OCI-M2 (cell line): ENCODE measurements around the gene EDA.
"Not testable (repeated sequence)": the region's sequence is repeated elsewhere in the genome, so short reads cannot be mapped to it uniquely, and the experiment has no call there.

Experiments used
- DNase-seq: peaks from one replicate; lab custom pipeline; 2025; ENCODE audit not compliant: unreplicated experiment; lab: John Stamatoyannopoulos, UW

EDA gene

DNA sequence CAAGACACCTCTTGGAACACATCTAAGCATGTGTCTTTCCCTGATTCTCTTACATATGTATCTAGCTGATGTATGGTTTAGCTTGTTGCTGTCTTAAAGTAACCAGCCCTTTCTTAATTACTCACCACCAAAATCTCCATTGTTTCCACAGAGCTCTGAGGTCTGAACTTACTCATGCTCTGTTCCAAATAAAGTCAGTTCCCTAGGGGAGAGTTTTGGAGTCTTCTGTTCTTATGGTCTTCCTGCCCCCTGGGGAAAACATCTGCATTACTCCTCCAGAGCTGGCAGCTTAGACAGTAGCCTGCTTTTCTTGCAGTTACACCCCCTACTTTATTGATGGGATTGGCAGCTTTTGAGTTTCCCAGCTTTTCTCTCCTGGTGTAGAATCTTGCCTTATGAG lies 125.8 kb downstream of the EDA start:
- DNase-seq: no peak

DNA sequence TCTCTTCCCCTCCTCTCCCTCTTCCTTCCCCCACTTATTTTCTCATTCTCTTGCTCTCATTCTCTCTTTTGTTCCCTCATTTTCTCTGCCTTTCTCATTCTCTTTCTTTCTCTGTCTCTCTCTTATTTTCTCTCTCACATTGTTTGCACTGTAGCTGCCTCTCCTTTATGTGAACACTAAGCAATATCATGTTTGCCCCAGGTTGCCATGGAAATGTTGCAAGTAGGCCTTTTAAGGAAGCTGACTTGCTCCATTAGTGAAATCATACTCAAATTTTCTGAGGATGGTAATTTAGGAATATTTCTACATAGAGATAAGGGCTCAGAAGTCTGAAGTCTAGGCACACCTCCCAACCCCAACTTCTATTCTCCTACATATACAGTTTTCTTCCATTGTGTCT lies 130.1 kb downstream of the EDA start:
- no peak for DNase-seq

DNA sequence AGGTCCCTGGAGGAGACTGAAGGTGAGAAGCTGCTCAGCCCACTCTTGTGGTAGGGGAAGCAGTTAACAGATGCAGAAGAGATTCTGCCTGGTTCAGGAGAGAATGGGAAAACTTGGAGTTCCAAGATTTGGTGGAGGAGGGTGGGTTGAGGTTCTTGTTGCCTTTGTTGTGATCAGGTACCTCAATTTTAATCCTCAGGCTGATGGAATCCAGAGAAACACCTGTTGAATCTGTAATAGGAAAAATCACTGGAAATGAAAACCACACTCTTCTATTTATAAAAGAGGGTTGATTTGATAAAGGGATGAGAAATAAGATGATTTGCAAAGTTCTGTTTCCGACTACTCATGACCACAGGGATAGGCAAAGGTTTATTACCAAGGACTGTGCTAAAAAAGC lies 132.1 kb downstream of the EDA start:
- DNase-seq: no peak

DNA sequence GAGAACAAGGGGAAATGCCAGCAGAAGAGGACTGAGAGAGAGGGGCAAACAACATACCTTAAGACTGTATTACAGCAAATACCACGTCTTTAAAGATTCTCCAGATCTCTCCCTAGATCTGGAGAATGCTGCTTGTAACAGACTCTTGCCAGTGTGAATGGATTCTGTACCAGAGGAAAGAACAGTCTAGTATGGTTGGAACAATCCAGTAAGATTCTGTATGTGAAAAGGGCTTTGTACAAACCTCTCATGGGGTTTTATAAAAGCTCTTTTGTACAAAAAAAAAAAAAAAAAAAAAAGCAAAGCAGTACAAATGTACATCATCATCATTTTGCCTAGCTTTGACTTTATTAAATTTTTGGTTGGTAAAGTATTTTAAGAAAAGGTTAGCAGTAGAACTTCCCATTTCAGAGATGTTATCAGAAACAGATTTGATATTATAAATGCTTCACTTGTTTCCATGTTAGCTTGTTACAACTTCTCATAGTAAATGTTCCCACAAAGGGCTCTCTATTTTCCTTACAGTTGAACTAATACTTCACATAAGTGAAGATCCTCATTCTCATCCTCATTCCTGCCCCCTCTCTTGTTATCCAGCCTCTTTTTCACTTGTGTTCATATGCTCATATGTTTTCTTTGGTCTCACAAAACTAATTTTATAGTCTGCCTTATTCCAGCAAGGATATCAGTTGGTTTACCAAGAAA lies 144.2 kb downstream of the EDA start:
- DNase-seq: no peak

DNA sequence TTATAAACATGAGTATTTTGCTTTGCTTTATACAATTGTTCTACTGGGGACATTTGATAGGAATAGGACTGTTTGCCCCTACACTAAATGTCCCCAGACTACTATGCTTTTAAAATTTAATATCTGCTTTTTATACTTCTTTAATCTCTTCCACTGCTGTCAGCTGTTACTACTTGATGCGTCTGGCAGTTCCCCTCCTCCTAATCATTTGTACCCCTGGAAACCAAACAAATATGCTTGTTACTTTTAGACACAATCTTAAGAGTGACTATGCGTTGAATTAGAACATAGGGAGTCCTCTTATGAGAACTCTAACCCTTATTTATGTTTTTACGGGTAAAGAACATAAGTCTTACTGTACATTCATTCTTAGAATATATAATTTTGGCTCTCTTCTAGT lies 145.7 kb downstream of the EDA start:
- DNase-seq: no peak

DNA sequence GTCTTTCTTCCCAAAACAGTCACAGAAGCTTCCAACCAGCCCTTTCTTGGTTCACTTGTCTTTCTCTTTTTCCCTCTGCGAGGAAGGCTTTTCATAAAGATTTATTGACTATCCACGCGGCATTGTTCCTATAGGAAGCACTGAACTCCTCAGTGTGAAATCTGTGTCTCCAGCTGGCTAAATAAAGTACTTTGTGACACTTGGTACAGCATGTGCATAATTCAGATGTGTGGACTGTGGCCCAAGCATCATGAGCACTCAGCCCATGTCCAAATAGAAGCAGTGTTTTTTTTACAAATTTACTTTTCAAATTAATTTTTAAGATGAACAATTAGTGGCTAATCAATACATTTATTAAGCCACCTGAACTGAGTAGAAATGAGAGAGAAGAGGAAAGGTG lies 146.4 kb downstream of the EDA start:
- no peak for DNase-seq

DNA sequence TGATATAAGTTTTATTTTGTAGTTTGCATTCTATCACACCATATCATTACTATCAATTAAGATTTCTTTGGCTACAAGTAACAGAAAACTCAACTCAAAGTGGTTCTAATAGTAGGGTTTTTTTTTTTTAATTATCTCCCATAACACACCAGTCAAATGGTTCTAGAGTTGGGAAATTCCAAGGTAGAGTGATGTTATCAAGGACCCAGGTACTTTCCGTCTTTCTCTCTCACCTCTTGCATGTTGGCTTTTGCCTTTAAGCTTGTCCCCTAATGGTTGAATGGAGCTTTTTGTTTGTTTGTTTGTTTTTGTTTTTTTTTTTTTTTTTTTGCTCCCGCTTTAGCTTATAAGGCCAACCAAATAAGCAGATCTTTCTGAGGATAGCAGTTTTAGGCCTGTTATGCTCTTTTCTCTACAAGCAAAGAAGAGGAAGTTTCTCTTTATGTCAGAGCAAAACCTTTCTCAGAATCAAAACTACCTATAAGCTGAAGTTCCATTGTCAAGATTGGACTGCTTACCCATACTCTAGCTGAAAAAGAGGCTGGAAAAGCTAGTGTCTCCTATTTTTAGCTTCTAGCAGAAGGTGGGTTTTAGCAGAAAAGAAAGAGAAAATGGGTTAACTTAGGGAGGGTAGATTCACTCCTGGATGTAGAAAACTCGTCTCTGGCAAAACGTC lies 177.5 kb downstream of the EDA start:
- no peak for DNase-seq

DNA sequence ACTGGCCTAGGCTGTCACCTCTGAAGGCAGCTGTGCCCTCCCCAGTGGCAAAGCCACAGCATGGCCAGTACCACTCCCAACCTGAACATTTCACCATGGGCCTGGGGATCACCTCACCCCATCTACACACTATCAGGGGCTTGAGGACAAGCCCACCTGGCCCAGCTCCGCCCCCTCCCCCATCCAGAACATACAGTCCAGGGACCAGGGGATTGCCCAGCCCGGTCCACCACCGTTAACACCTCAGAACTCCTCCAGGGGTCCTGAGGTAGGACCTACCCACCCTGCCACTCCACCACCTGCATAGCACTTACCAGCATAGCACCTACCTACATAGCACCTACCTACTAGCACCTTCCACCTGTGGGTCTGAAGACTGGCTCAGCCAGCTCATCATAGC lies 179.8 kb downstream of the EDA start:
- DNase-seq: no peak

DNA sequence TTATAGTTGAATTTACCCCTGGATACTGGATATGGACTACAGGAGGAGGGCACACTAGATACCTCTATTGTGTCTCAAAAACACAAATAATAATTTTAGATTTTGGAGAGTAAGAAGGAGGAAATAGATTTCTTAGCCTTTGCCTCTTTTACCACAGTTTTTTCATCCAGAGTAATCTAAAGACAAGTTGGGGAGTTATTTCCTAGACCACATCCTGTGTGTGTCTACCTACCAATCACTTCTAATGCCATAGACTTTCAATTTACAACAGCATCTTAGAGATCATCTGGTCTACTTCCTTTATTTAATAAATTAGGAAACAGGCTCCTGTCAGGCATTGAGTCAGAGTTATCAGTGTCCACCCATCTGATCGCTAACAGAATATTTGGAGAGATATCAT lies 191.5 kb downstream of the EDA start:
- no peak for DNase-seq

DNA sequence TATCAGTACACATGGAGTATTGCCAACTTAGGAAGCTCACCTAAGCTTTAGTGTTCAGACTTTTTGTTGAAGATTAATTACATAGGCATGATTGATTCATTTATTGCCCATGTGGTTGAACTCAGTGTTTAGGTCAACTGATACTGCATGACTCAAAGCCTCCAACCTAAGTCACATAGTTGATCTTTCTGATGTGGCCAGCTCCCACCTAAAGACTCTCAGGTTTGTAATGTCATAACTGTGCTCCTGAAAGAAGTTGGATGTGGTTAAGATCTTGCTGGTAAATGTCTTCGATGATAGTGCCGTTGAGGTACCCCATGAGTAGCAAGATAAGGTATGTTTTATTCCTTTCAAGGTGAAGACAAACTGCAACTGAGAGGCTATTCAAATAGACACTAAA lies 192.5 kb downstream of the EDA start:
- DNase-seq: no peak

DNA sequence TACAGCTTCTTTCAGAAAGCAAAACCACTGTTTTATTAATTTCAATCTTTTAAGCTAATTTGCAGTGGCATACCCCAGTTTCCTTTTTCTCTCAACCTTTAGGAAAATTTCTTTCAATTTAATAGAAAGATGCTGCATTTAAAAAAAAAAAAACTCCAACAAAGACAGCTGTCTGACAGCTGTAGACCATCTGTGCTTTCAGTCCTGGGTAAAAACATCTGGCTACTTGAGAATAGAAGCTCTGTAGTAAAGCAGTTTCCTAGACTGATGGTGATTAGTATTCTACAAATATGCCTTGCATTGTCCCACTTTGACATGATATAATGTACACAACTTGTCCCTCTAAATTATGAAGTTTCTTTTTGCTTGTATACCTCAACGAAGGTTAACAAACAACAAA lies 197.8 kb downstream of the EDA start:
- DNase-seq: no peak

DNA sequence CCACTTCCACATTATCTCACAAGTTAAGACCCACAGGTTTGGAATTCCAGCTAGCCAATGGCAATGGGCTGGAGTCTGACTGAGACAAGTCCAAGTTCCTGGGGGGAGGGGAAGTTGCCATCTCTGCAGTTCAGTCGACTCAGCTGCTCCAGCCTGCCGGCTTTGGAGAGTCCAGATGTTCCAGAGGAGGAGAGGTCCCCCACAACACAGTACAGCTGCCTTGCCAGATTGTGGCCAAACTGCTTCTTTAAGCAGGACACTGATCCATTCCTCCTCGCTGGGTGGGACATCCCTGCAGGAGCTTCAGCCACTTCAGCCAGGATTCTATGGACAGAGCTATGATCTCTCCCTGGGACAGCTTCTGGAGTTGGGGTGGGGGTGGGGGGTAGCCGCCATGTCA lies 199.2 kb downstream of the EDA start:
- no peak for DNase-seq

DNA sequence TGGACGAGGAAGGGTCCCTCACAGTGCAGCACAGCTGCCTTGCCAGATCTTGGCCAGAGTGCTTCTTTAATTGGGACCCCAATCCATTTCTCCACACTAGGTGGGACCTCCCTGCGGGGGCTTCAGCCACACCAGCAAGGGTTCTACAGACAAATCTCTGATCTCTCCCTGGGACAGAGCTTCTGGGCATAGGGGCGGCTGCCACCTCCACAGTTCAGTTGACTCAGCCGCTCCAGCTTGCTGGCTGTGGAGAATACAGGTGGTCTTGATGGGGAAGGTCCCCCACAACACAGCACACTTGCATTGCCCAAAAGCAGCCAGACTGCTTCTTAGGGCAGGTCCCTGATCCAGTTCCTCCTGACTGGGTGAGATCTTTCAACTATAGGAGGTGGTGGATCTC lies 199.6 kb downstream of the EDA start:
- no peak for DNase-seq

DNA sequence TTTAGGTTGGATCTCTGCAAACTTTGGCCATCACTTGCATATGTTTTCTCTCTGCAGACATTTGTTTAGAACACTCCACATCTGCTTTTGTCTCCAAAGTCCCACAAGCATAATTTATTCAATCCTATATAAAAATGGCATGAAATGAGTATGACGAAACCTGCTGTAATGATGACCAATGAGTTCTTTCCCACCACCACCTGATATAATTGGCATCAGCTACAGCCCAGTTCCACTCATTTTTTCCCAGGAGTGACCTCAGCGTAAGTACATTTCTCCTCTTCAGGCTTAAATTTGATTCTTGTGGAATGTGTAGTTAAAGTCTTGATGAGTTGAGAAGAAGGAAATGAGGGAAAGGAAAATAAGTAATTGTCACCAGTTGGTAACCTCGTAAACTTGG lies 228.7 kb downstream of the EDA start:
- DNase-seq: no peak

DNA sequence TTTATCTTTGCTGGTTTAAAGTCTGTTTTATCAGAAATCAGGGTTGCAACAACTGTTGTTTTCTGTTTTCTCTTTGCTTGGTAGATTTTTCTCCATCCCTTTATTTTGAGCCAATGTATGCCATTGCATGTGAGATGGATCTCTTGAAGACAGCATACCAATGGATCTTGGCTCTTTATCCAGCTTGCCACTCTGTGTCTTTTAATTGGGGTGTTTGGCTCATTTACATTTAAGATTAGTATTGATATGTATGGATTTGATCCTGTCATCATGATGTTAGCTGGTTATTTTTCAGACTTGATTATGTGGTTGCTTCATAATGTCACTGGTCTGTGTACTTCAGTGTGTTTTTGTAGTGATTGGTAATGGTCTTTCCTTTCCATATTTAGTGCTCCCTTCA lies 244.1 kb downstream of the EDA start:
- DNase-seq: not testable (repeated sequence)

DNA sequence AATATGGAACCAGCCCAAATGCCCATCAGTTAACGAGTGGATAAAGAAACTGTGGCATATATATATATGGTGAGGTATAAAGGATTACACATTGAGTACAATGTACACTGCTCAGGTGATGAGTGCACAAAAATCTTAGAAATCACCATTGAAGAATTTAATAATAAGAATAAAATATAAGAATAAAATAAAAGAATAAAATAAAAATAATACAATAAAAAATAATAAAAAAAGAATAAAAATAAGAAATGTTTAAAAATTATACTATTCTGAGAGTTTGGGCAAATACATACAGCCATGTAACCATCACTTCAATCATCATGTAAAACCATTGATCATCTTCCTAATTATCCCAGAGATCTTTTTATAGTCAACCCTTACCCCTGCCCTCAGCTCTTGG lies 260.3 kb downstream of the EDA start:
- DNase-seq: no peak

DNA sequence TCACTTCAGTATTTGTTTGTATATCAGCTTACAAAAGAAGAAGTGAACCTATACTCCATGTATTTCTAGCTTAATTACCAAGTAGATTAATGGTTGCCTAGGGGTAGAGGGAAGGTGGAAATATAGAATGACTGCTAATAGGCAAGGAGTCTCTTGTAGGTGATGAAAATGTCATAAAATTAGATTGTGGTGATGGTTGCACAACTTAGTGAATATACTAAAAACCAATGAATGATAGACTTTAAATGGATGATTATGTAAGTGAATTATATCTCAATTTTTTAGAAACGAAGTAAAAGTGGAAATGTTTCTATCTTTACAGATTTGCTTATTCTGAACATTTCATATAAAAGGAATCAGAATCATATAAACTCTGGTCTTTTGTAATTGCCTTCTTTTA lies 268.3 kb downstream of the EDA start:
- DNase-seq: no peak

DNA sequence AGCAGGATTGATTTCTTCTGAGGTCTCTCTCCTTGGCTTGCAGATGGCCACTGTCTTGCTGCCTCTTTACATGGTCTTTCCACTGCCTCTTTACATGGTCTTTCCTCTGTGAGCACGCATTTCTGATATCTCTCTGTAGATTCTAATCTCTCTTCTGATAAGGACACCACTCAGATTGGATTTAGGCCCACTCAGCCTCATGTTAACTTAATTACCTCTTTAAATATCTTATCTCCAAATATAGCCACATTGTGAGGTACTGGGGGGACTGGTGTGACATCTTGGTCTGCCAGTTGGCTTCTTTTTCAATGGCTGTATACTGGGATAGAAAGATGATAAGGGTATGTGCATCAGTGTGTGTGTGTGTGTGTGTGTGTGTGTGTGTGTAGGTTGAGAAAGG lies 280.1 kb downstream of the EDA start:
- DNase-seq: no peak

DNA sequence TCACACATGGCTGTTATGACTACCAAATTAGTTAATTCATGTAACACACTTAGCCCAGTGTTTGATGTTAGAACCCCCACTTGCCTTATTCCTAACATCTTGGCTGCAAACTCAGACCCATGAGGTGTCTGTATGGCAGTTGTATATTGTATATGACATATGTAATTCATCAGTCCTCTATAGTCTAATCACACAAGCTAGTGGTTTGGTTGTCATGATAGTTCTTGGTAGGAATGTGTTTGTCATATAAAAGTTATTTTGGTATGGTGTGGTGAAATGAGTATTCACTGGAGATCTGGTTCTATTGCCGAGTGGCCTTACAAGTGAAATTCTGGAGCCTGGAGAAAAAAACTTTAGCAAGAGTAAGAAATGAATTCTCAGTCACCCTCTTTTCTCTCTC lies 284.6 kb downstream of the EDA start:
- no peak for DNase-seq

DNA sequence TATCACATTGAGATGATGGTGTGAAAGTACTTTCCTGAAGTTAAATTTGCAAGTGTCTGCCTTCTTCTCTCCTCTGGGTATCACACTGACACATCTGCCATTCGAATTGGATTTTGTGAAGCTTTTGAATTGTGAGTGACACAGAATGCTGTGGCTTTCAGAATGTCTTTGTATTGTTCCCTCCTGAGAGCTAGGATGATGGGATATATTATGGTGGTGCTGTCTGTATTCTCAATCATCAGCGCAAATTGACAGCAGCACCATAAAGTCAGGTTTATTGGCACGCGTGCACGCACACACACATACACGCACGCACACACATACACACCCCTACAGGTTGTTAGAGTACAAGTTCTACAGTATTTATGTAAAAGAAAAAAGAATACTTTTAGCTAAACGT lies 290.5 kb downstream of the EDA start:
- no peak for DNase-seq

DNA sequence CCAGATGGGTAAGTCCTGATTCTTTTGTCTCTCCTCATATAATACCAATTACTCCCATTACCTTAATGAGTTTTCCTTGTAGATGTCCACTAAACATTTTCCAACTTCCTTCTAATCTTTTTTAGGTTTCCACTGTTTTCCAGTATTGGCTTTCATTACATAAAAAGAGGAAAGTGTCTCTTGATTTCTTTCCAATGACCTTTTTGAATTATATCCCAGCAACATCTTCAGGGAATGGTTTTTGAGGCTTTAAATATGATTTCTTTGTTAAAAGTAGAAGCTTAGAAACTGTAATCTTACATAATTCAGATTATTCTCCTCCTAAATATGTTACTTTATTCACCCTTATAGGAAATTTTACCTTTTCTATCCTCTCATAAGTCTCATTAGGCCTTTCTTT lies 298.9 kb downstream of the EDA start:
- DNase-seq: no peak

DNA sequence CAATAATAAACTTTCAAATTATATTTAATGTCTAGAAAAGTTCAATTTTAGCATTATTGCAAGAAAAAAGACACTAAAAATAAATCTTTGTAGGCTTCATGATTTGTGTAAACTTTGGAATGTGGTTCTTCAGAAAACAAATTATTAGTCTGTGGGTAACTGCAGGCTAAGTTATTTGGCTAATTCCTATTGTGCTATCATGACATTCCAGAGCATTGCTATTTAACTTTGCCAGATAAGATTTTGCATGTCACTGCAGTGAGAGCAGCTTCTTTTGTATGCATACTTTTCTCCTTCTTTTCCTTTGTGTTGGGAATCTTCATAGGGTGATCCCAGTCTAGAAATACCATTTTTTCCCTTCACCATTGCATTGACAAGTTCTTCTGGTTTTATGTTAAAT lies 303.8 kb downstream of the EDA start:
- DNase-seq: no peak

DNA sequence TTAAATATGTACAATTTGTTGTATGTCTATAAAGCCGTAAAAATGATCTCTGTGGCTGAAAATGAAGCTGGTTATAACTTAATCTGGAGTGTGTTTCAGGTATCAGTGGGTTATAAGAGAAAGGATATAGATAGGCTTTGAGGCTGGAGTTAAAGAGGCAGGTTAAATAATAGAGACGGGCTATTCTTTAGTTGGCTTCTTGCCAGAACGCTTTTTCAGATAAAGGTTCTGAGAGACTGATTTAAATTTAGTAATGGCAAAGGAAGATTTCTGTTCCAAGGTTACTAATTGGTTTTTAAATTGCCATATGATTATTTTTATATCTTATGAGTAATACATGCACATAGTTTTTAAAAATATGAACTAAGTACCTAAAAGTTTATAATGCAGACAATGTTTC lies 316.4 kb downstream of the EDA start:
- no peak for DNase-seq
